DOHH2 (cell line): ENCODE measurements around the gene BBS5.

ENCODE experiments used
- EZH2phosphoT487 ChIP-seq: fragments of 200-600 bp; sonication (generic); IDR thresholded peaks from 2 replicates; pipeline ENCODE4 v1.6.1; 2017; ENCODE audit warnings: borderline replicate concordance, mild to moderate bottlenecking, antibody characterized with exemption, low read length, moderate library complexity, mixed read lengths
- TF ChIP-seq, protein P1 (sequence below): fragments of 200-600 bp; sonication (generic); IDR thresholded peaks from one replicate; pipeline ENCODE4 v1.5.1; 2014; ENCODE audit warnings: antibody characterized with exemption, mild to moderate bottlenecking, low read depth, low read length; ENCODE audit not compliant: poor library complexity, severe bottlenecking

DNA sequence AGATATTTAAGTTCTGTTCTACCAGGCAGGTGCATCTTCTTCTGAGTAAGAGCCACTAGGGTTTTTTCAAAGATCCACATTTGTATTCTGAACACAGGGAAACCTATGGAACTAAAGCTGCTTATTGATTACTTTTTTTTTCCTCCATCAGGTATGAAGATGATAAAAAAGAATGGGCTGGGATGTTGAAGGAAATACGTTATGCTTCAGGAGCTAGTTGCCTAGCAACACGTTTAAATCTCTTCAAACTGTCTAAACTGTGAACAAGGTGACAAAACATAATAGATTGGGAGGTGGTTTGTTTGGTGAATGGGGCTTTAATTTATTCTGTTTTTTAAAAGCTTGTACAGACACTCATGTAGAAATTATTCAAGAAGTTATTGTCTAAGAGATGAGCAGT lies 46.1 kb downstream of the BBS5 start:
- TF ChIP-seq, protein P1, sequence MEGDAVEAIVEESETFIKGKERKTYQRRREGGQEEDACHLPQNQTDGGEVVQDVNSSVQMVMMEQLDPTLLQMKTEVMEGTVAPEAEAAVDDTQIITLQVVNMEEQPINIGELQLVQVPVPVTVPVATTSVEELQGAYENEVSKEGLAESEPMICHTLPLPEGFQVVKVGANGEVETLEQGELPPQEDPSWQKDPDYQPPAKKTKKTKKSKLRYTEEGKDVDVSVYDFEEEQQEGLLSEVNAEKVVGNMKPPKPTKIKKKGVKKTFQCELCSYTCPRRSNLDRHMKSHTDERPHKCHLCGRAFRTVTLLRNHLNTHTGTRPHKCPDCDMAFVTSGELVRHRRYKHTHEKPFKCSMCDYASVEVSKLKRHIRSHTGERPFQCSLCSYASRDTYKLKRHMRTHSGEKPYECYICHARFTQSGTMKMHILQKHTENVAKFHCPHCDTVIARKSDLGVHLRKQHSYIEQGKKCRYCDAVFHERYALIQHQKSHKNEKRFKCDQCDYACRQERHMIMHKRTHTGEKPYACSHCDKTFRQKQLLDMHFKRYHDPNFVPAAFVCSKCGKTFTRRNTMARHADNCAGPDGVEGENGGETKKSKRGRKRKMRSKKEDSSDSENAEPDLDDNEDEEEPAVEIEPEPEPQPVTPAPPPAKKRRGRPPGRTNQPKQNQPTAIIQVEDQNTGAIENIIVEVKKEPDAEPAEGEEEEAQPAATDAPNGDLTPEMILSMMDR: no peak
- TF ChIP-seq EZH2phosphoT487: no peak
